CD14-positive monocyte (primary cell): ENCODE results near the gene PEMT. TPM values are rescaled to one million over a fixed set of nuclear protein-coding genes. Genes with fewer than 3 reads are reported as not detected.

Experiments used
- DNase-seq, 3 donors: peaks; one replicate each; pipeline ENCODE4 v3.0.0-alpha.2; 2011 to 2022
- H2AFZ ChIP-seq: 2 replicates; pipeline ENCODE4 v1.6.0; 2012; ENCODE audit warnings: mild to moderate bottlenecking, low read depth, low read length, inconsistent platforms; ENCODE audit not compliant: insufficient read depth, poor library complexity, severe bottlenecking
- H3K27ac ChIP-seq, 2 donors: 1 replicate in 1 of 2; 2 replicates in 1 of 2; pipeline ENCODE4 v1.5.1; 2012 to 2013; ENCODE audit warnings: low read length in 2 of 2, control low read depth in 1 of 2, inconsistent platforms in 1 of 2, low read depth in 1 of 2, mild to moderate bottlenecking in 1 of 2
- H3K27me3 ChIP-seq, 2 donors: one replicate each; pipeline versions ENCODE4 v1.6.0 to v1.6.1; 2011 to 2013; ENCODE audit warnings: low read length in 2 of 2; ENCODE audit not compliant: control insufficient read depth in 2 of 2, insufficient read depth in 2 of 2
- H3K36me3 ChIP-seq, 2 donors: replicated peaks in 1 of 2; 1 replicate in 1 of 2; 2 replicates in 1 of 2; pipeline versions ENCODE4 v1.5.1 to v1.6.1; 2012 to 2013; ENCODE audit warnings: low read length in 2 of 2, control low read depth in 1 of 2, inconsistent platforms in 1 of 2, mild to moderate bottlenecking in 1 of 2; ENCODE audit not compliant: insufficient read depth in 2 of 2, control insufficient read depth in 1 of 2
- H3K4me1 ChIP-seq, 2 donors: 1 replicate in 1 of 2; 2 replicates in 1 of 2; pipeline versions ENCODE4 v1.5.1 to v1.6.1; 2012 to 2013; ENCODE audit warnings: low read length in 2 of 2, control low read depth in 1 of 2, inconsistent platforms in 1 of 2, mild to moderate bottlenecking in 1 of 2, moderate library complexity in 1 of 2; ENCODE audit not compliant: insufficient read depth in 2 of 2, control insufficient read depth in 1 of 2
- H3K4me2 ChIP-seq: replicated peaks from 2 replicates; pipeline ENCODE3; 2012; ENCODE audit warnings: low read length, moderate library complexity, mild to moderate bottlenecking; ENCODE audit not compliant: poor library complexity, severe bottlenecking; ENCODE audit errors: extremely low read depth
- H3K4me3 ChIP-seq, 3 experiments: fragments of 200-600 bp in 1 of 3; sonication (generic) in 1 of 3; replicated peaks in 1 of 3; 1 replicate in 2 of 3; 2 replicates in 1 of 3; pipeline ENCODE4 v1.5.1; 2011 to 2013; ENCODE audit warnings: low read length in 3 of 3, mild to moderate bottlenecking in 3 of 3, control low read depth in 2 of 3, low read depth in 2 of 3, inconsistent platforms in 1 of 3, moderate library complexity in 1 of 3
- H3K79me2 ChIP-seq: 2 replicates; pipeline ENCODE4 v1.6.0; 2012; ENCODE audit warnings: mild to moderate bottlenecking, control low read depth, inconsistent platforms, low read length, moderate library complexity; ENCODE audit not compliant: insufficient read depth
- H3K9ac ChIP-seq: 2 replicates; pipeline ENCODE4 v1.6.0; 2017; ENCODE audit warnings: low read length, mild to moderate bottlenecking; ENCODE audit not compliant: insufficient read depth, poor library complexity, severe bottlenecking
- H3K9me3 ChIP-seq, 2 donors: replicated peaks in 1 of 2; 1 replicate in 1 of 2; 2 replicates in 1 of 2; pipeline versions ENCODE4 v1.5.1 to v1.6.1; 2012 to 2013; ENCODE audit warnings: low read length in 2 of 2, control low read depth in 1 of 2; ENCODE audit not compliant: control insufficient read depth in 1 of 2, insufficient read depth in 1 of 2
- H4K20me1 ChIP-seq: 2 replicates; pipeline ENCODE4 v1.6.0; 2012; ENCODE audit warnings: mild to moderate bottlenecking, low read length, control low read depth, moderate library complexity; ENCODE audit not compliant: insufficient read depth
- H3K27ac Mint-ChIP-seq, 7 donors: one replicate each; pipeline ENCODE4 v1.8.0; 2020; ENCODE audit warnings: mild to moderate bottlenecking in 7 of 7, mixed read lengths in 7 of 7, moderate library complexity in 6 of 7, inconsistent platforms in 2 of 7
- H3K27me3 Mint-ChIP-seq, 3 donors: one replicate each; pipeline ENCODE4 v1.8.0; 2021 to 2022; ENCODE audit warnings: low read depth in 3 of 3, mild to moderate bottlenecking in 3 of 3, mixed read lengths in 3 of 3, moderate library complexity in 3 of 3, inconsistent platforms in 1 of 3
- H3K36me3 Mint-ChIP-seq, 2 donors: one replicate each; pipeline ENCODE4 v1.8.0; 2020; ENCODE audit warnings: mixed read lengths in 2 of 2, inconsistent platforms in 1 of 2, mild to moderate bottlenecking in 1 of 2
- H3K4me1 Mint-ChIP-seq: one replicate; pipeline ENCODE4 v1.8.0; 2020; ENCODE audit warnings: mild to moderate bottlenecking, mixed read lengths
- H3K4me3 Mint-ChIP-seq, 2 donors: one replicate each; pipeline ENCODE4 v1.8.0; 2020; ENCODE audit warnings: mild to moderate bottlenecking in 2 of 2, mixed read lengths in 2 of 2, moderate library complexity in 1 of 2
- H3K9me3 Mint-ChIP-seq, 7 donors: one replicate each; pipeline ENCODE4 v1.8.0; 2020 to 2022; ENCODE audit warnings: mixed read lengths in 7 of 7, mild to moderate bottlenecking in 6 of 7, moderate library complexity in 6 of 7, inconsistent platforms in 2 of 7
- WGBS: methylation state at CpG from one replicate; pipeline ENCODE4 v1.1.5; 2013; ENCODE audit warnings: missing lambda C conversion rate; ENCODE audit not compliant: insufficient coverage; 5-methylcytosine and 5-hydroxymethylcytosine counted together
- intact Hi-C, 2 donors: fragments of 100-400 bp; cut with micrococcal nuclease; formaldehyde crosslinking; loops; one replicate each; pipeline versions ENCODE4 v1.15.0 to v1.15.1; 2023
- polyA plus RNA-seq, 3 donors: library from polyadenylated mRNA; depleted of rRNA in 1 of 3; unstranded in 2 of 3; stranded (reverse) in 1 of 3; fragments of 300-500 nt in 2 of 3; fragments of >200 nt in 1 of 3; fragmentation: Illumina TruSeq in 2 of 3; gene quantifications; 1 replicate in 2 of 3; 2 replicates in 1 of 3; pipeline ENCODE4 v1.2.3, GENCODE V29; 2012 to 2021
- TF ChIP-seq, protein P1 (sequence below): fragments of 200-600 bp; IDR thresholded peaks from one replicate; pipeline ENCODE4 v1.8.0; 2022; ENCODE audit warnings: antibody characterized with exemption, mild to moderate bottlenecking

PEMT gene
- polyA plus RNA-seq, 3 donors, result 26.7 to 41.0 (median 38.4) TPM

DNA sequence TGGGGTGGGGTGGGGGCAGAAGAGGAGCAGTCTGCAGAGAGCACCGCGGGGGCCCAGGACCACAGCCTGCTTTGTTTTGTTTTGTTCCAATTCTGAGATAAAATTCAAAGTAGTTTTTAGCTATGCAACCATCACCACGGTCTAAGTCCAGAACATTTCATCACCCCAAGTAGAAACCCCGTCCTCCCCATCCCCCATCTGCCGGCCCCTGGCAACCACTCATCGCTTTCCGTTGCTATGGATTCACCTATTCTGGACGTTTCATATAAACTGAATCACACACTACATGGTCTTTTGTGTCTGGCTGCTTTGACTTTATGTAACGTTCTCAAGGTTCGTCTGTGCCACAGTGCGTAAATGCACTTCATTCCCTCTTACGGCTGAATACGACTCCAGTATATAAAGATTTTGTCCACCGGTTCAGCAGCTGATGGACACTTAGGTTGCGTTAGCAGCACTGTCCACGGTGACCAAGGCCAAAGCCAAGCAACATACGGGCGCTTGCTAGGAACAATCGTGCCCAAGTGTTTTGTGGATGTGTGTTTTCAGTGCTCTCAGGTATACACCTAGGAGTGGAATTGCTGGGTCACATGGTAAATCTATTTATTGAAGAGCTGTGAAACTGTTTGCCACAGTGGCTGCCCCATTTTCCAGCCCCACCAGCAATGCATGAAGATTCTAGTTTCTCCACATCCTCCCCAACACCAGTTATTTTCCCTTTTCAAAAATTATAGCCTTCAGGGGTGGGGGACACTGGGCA lies 67.6 kb downstream of the PEMT start:
- DNase-seq, result no peak
- no peak overlapping the region for H3K9ac ChIP-seq
- Mint-ChIP-seq H3K4me1 (no peaks in the 10 kb centered on the region), H3K4me3 (no peak overlapping the region), H3K27ac (peak overlapping the region in 1 of 7 donors; percentile 36), H3K36me3 (peaks cover 0 to 4% of the 10 kb centered on the region in 2 donors), H3K9me3 (peaks cover 0 to 2% (median 0%) of the 10 kb centered on the region in 7 donors), H3K27me3 (no peaks in the 10 kb centered on the region)
- H4K20me1 ChIP-seq, result no peaks in the 10 kb centered on the region
- H3K79me2 ChIP-seq, result no peaks in the 10 kb centered on the region
- no peaks in the 10 kb centered on the region for H3K27me3 ChIP-seq
- no peak overlapping the region for H2AFZ ChIP-seq
- H3K9me3 ChIP-seq, result no peaks in the 10 kb centered on the region
- no peak overlapping the region for H3K27ac ChIP-seq
- H3K4me1 ChIP-seq, result no peaks in the 10 kb centered on the region
- no peak overlapping the region for H3K4me2 ChIP-seq
- whole genome bisulfite sequencing, result 87% methylated on average over 14 of the region's 19 CpGs
- TF ChIP-seq, protein P1, sequence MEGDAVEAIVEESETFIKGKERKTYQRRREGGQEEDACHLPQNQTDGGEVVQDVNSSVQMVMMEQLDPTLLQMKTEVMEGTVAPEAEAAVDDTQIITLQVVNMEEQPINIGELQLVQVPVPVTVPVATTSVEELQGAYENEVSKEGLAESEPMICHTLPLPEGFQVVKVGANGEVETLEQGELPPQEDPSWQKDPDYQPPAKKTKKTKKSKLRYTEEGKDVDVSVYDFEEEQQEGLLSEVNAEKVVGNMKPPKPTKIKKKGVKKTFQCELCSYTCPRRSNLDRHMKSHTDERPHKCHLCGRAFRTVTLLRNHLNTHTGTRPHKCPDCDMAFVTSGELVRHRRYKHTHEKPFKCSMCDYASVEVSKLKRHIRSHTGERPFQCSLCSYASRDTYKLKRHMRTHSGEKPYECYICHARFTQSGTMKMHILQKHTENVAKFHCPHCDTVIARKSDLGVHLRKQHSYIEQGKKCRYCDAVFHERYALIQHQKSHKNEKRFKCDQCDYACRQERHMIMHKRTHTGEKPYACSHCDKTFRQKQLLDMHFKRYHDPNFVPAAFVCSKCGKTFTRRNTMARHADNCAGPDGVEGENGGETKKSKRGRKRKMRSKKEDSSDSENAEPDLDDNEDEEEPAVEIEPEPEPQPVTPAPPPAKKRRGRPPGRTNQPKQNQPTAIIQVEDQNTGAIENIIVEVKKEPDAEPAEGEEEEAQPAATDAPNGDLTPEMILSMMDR, result no peak
- no peaks in the 10 kb centered on the region for H3K36me3 ChIP-seq
- no peak overlapping the region for H3K4me3 ChIP-seq
- intact Hi-C loops, result no loop called here

DNA sequence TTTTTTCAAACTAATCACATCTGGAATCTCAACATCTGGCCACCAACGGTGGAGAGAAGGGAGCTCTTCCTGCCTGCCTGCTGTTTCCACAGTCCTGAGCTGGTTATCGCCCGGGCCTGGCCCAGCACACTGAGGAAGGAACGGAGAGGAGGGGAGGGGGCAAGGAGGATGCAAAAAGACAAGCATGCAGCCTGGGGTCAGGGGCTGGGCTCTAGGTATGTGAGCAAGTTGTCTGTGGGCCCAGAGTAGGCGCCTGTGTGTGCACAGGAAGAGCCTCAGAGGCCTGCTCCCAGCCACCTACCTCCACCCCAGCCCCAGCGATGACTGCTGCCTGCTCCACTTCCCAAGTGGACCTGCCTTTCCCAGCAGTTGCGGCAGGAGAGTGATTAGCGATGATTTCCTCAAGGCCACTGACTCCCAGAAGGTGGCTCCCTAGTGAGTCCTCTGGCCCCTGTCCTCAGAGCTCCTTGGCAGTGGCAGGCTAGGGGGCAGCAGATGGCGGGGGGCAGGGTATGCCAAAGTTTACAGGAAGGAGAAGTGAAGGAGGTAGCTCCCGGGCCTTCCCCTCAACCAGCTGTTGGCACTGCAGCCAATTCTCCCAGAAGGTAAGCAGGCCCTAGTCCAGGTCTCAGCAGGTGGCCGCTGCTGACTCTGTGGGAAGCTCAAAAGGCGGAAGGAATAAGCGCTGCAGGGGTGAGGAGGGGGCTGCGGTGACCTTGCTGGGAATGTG lies 68.3 kb downstream of the PEMT start:
- H3K9me3 Mint-ChIP-seq, result peaks cover 0 to 2% (median 0%) of the 10 kb centered on the region in 7 donors
- H3K36me3 Mint-ChIP-seq, result peaks cover 0 to 4% of the 10 kb centered on the region in 2 donors
- H3K27me3 ChIP-seq, result no peaks in the 10 kb centered on the region
- no peaks in the 10 kb centered on the region for H3K4me1 ChIP-seq
- H4K20me1 ChIP-seq, result no peaks in the 10 kb centered on the region
- H3K9ac ChIP-seq, result no peak overlapping the region
- peak overlapping the region in 1 of 7 donors; percentile 36 for H3K27ac Mint-ChIP-seq
- 47% methylated on average over 11 of the region's 14 CpGs for WGBS
- H3K4me3 Mint-ChIP-seq, result no peak overlapping the region
- H3K4me1 Mint-ChIP-seq, result no peaks in the 10 kb centered on the region
- intact Hi-C loops, result no loop called here
- H2AFZ ChIP-seq, result no peak overlapping the region
- DNase-seq, result no peak
- H3K4me2 ChIP-seq, result no peak overlapping the region
- H3K27me3 Mint-ChIP-seq, result no peaks in the 10 kb centered on the region
- TF ChIP-seq, protein P1, result no peak
- no peaks in the 10 kb centered on the region for H3K36me3 ChIP-seq
- H3K79me2 ChIP-seq, result no peaks in the 10 kb centered on the region
- H3K9me3 ChIP-seq, result no peaks in the 10 kb centered on the region
- no peak overlapping the region for H3K27ac ChIP-seq
- no peak overlapping the region for H3K4me3 ChIP-seq
